BE2C (cell line): Measurements from ENCODE around the gene RNF144A.

ENCODE experiments used
- DNase-seq: peaks from one replicate; pipeline ENCODE4 v3.0.0-alpha.2; 2020
- H3K27me3 ChIP-seq: fragments of 250-450 bp; sonication (Bioruptor Pico); 2 replicates; pipeline ENCODE4 v1.5.1; 2020; ENCODE audit warnings: mild to moderate bottlenecking
- H3K36me3 ChIP-seq: fragments of 250-450 bp; sonication (Bioruptor Pico); 2 replicates; pipeline ENCODE4 v1.5.1; 2020; ENCODE audit warnings: mild to moderate bottlenecking
- H3K4me1 ChIP-seq: fragments of 250-450 bp; sonication (Bioruptor Pico); 2 replicates; pipeline ENCODE4 v1.5.1; 2020
- H3K4me3 ChIP-seq: 2 replicates; pipeline ENCODE4 v1.5.1; 2011; ENCODE audit warnings: low read depth, low read length
- H3K9me3 ChIP-seq: fragments of 250-450 bp; sonication (Bioruptor Pico); 2 replicates; pipeline ENCODE4 v1.5.1; 2020
- CTCF ChIP-seq: IDR thresholded peaks from 2 replicates; pipeline ENCODE4 v1.5.1; 2012; ENCODE audit warnings: mild to moderate bottlenecking, low read depth, low read length

RNF144A gene

GRCh38 chr2:7083580-7084509, 166.6 kb downstream of the RNF144A start:
- H3K4me3 ChIP-seq: no peak overlapping the region
- H3K36me3 ChIP-seq: no peaks in the 10 kb centered on the region
- H3K27me3 ChIP-seq: no peaks in the 10 kb centered on the region
- peak; percentile 90 for TF ChIP-seq CTCF
- H3K9me3 ChIP-seq: peaks cover 2% of the 10 kb centered on the region; the same call in 1 of the 2 replicates
- H3K4me1 ChIP-seq: no peaks in the 10 kb centered on the region
- DNase-seq: peak; percentile 51

- peaks cover 2% of the 10 kb centered on the region; the same call in 1 of the 2 replicates for H3K9me3 ChIP-seq
- no peaks in the 10 kb centered on the region for H3K36me3 ChIP-seq
- no peak for DNase-seq
- no peak overlapping the region for H3K4me3 ChIP-seq
- no peaks in the 10 kb centered on the region for H3K4me1 ChIP-seq
- TF ChIP-seq CTCF: no peak
- no peaks in the 10 kb centered on the region for H3K27me3 ChIP-seq
Observed at GRCh38 chr2:7084601-7085000, 167.4 kb downstream of the RNF144A start.

GRCh38 chr2:7089284-7089683, 172.1 kb downstream of the RNF144A start:
- no peaks in the 10 kb centered on the region for H3K9me3 ChIP-seq
- no peak for TF ChIP-seq CTCF
- no peak for DNase-seq
- no peak overlapping the region for H3K4me3 ChIP-seq
- H3K27me3 ChIP-seq: no peaks in the 10 kb centered on the region
- H3K36me3 ChIP-seq: no peaks in the 10 kb centered on the region
- H3K4me1 ChIP-seq: no peaks in the 10 kb centered on the region

- no peaks in the 10 kb centered on the region for H3K27me3 ChIP-seq
- H3K4me3 ChIP-seq: no peak overlapping the region
- no peaks in the 10 kb centered on the region for H3K9me3 ChIP-seq
- no peak for TF ChIP-seq CTCF
- DNase-seq: no peak
- no peaks in the 10 kb centered on the region for H3K4me1 ChIP-seq
- no peaks in the 10 kb centered on the region for H3K36me3 ChIP-seq
Observed at GRCh38 chr2:7089898-7090510, 172.8 kb downstream of the RNF144A start.

- no peak for TF ChIP-seq CTCF
- Histone ChIP-seq H3K36me3 (no peaks in the 10 kb centered on the region), H3K4me1 (peaks cover 9% of the 10 kb centered on the region), H3K27me3 (no peaks in the 10 kb centered on the region), H3K9me3 (no peaks in the 10 kb centered on the region), H3K4me3 (no peak overlapping the region)
- DNase-seq: no peak
Observed at GRCh38 chr2:7093376-7093775, 176.2 kb downstream of the RNF144A start.
